ENCODE measurements around the gene MAGI2.

Gene MAGI2

DNA sequence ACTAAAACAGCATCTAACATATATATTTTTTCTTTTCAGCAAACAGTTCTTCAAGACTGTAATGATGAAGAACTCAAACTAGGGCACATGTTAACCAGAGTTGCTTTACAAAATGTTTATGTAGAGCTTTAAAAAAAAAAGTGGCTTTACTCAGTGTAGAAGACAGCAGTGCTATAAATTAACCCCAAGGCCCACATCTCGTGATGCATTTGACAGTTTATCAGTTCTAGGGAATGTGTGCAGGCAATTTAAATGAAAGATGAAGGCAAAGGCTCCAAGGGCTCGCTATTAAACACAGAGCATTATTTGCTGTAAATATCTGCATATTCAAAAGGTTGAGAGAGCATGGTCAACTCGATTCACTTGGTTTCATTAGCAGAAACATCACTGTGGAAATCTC lies 558.1 kb downstream of the MAGI2 start:
- no peak for DNase-seq (ENCODE audit: extremely low spot score, insufficient read length, low read depth)
- no peak for FAIRE-seq

DNA sequence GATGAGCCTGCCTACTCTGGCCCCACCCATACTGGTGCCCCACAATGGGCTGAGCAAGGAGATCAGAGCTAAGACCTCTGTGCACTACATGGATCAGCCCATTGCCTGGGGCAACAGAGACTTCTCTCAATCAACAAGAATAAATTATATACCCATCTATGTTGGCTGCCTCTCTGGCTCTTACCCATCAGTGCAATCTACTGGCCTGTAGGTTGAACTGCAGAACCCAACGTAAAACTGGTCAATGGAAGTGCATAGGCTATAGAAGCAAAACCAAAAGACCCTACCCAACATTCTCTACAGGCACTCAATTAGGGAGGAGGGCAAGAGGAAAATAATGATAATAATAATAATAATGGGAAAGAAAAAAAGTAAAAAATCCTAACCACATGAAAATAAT lies 574.3 kb downstream of the MAGI2 start:
- DNase-seq (ENCODE audit: extremely low spot score, insufficient read length, low read depth) (no peak), FAIRE-seq (no peak)

DNA sequence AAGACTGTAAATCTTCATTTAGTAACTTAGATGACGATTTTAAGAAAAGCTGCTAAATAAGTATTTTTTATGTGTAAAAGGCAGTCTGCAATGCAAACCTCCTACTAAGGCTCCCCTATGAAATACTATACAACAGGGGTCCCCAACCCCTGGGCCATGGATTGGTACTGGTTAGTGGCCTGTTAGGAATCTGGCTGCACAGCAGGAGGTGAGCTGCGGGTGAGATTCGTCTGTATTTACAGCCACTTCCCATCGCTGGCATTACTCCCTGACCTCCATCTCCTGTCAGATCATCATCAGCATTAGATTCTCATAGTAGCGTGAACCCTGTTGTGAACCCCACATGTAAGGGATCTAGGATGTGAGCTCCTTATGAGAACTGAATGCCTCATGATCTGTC lies 580.4 kb downstream of the MAGI2 start:
- FAIRE-seq (no peak), DNase-seq (ENCODE audit: extremely low spot score, insufficient read length, low read depth) (no peak)

DNA sequence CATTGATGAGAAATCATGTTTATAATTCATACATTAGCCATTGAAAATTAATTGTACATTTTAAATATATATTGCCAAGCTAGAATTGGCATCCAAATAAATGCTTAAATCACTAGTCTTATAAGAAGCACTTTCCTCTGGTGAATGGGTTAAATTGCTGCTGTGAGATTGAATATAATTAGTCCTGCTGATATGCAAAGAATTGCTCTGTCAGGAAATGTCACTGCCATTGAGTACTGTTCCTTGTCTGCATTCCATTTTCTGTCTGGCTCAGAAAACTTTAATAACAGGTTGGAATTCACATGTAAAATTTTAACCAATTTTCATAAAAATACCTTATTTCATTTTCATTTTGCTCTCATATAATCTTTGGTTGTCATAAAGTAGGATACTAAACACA lies 589.1 kb downstream of the MAGI2 start:
- DNase-seq (ENCODE audit: extremely low spot score, insufficient read length, low read depth), result no peak
- FAIRE-seq, result no peak

DNA sequence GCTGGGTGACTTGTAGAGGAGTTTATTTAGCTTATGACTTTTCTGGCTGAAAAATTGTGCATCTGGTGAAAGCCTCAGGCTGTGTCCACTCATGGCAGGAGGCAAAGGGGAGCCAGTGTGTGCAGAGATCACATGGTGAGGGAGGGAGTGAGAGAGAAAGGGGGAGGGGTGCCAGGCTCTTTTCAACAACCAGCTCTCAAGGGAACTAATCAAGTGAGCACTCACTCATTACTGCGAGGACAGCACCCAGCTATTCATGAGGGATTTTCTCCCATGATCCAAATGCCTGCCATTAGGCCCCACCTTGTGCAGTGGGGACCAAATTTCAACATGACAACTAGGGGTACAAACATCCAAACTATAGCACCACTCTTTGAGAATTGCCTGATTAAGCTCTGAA lies 590.2 kb downstream of the MAGI2 start:
- FAIRE-seq, result no peak
- DNase-seq (ENCODE audit: extremely low spot score, insufficient read length, low read depth), result no peak

DNA sequence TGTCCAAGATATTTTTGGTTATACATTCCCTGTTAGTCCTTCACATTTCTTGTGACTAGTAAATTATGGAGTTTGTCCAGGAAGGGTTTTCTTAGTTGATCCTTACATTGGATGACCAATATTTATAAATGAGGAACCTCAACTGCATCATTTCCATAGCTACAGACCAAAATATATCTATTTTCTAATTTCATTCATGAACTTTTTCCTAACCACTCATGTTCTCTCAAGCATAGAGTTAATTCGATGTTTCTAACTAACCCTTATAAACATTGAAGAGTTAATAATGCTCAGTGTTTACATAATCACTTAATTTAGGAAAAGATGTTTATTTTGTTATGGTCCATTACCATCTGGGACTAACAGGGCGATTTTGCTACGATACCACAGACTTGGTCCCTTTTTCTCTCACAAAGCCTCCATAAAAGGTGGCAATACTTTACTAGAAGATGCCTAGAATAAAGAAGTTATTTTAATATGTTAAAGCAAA lies 591.0 kb downstream of the MAGI2 start:
- no peak for FAIRE-seq
- no peak for DNase-seq (ENCODE audit: extremely low spot score, insufficient read length, low read depth)

DNA sequence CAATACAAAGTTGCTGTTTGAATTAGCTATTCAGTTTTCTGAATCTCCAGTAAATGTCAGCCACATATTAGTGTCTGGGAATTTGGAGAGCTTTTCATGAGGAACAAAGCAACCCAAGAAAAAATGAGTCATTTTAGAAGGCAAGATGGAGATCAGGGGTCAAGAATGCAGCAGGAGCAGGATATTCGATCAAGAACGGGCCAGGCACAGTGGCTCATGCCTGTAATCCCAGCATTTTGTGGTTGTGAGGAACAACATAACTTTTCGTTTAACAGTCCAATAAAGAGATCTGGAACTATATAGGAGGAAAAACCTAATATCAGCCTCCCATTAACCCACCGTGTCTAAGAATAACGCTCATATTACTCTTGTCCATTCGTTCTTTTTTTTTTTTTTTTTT lies 600.5 kb downstream of the MAGI2 start:
- FAIRE-seq, result no peak
- no peak for DNase-seq (ENCODE audit: extremely low spot score, insufficient read length, low read depth)

DNA sequence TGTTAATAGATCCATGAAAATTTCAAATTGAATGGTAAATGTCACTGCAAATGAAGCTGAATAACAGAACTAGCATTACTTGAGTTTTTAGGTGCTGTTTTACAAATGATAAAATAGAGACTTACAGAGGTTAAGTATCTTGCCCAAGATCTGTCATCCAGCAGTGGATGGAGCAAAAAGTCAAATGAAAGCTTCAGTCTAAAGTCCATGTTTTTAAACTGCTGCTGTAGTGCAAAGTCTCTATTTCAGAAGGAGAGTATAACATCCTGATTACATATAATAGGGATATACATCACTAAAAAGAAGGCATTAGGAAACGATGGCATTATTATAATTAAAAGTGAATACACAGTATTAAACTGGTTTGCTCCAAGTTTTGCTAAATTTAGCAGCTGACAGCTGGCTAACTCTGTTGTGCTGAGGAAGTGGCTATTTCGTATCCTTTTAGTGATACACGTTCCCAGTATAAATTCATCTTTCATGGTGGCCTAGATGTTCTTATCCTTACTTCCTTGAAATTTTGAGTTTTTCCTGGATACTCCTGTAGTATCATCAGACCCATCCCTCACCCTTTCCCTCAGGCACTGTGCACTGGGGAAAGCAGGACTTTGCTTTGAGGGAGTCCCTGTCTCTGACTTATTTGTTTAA lies 603.2 kb downstream of the MAGI2 start:
- DNase-seq (ENCODE audit: extremely low spot score, insufficient read length, low read depth) (no peak), FAIRE-seq (no peak)

DNA sequence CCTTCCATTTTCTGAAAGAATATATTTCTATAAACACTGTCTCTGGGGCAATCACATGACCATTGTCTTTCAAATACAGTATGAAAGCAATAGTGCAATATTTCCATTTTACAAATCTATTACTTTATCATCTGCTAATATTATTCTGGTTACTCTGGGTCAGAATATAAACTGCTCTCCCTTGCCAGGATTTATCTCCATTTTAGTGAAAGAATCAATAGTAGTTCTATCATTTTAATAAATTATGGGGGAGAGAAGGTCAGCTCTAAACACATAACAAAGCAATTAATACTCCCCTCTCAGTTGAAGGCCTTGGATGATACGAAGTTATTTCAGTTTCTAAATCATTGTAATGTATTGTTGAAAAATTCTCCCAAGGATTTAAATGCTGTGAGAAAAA lies 608.3 kb downstream of the MAGI2 start:
- no peak for DNase-seq (ENCODE audit: extremely low spot score, insufficient read length, low read depth)
- no peak for FAIRE-seq

DNA sequence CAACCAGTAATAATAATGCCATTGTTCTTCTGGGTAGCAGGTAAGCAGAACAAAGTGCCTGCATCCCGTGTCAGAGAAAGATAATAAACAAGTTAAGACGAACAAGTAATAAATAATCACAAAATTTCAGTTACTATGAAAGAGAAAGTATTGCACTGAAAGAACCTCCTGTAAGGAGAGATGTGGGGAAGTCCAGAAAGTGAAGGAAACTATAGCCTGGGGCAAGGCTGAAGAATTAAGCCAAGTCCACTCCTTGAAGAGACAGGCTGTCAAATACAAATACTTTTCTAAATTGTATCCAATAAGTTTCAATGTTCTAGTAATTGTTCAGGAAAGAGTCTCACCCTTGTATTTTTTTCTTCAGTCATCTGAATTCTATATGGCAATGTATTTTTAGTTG lies 611.4 kb downstream of the MAGI2 start:
- FAIRE-seq (no peak), DNase-seq (ENCODE audit: extremely low spot score, insufficient read length, low read depth) (no peak)

DNA sequence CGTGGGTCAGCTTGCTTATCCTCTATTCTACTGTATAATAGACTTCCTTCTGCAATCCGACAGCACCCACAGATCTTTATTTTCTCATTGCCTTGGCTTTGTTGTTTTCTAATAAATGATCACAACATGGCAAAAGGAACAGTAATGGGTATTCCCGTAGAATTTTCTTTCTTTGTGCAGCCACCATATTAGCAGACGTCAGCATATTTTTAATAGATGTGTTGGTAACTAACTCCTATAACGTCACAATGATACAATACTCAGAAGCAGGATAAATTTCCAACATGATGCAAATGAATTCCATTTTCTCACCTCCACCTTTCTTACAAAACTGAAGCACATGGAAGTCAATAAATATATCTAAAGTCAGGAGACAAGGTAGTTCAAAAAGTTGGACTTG lies 617.6 kb downstream of the MAGI2 start:
- DNase-seq (ENCODE audit: extremely low spot score, insufficient read length, low read depth) (no peak), FAIRE-seq (no peak)

DNA sequence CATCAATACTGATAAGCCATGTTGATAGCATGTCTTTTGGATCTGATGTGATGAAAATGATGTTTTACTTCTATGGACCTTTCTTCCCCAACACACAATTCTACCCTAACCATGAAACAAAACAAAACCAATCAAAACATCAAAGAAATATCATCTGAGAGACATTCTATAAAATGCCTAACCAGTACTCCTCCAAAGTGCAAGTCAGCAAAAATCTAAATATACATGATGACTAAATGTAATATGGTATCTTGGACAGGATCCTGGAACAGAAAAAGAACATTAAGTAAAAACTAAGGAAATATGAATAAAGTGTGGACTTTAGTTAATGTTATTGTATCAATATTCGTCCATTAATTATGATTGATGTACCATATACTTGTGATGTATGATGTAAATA lies 625.1 kb downstream of the MAGI2 start:
- DNase-seq (ENCODE audit: extremely low spot score, insufficient read length, low read depth) (no peak), FAIRE-seq (no peak)

DNA sequence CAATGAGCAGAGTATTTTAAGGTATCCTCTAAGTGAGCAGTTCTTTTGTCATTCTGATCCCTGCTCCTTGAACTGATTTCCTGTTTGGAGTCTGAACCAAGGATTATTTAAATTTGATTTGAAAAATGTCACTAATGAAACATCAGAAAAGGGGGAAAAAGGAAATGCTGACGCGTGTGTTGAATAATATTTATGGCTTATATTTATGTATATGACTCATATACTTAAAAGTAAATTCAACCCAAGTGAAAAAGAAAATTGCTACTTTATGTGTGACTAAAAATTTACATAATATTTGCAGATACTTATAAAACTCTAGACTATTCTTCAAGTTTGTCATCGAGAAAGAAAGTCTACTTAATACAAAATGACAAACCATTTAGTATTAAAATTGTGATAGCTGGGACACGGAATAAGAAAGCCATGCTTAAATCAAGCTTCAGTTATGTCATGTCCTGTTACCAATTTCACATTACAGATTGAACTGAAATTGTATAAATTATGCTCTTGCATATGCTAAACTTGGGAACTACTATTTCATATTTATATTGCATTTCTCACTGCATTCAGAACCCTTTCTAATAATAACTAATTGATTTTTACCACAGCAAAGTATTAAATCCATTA lies 649.9 kb downstream of the MAGI2 start:
- no peak for DNase-seq (ENCODE audit: extremely low spot score, insufficient read length, low read depth)
- FAIRE-seq, result no peak

DNA sequence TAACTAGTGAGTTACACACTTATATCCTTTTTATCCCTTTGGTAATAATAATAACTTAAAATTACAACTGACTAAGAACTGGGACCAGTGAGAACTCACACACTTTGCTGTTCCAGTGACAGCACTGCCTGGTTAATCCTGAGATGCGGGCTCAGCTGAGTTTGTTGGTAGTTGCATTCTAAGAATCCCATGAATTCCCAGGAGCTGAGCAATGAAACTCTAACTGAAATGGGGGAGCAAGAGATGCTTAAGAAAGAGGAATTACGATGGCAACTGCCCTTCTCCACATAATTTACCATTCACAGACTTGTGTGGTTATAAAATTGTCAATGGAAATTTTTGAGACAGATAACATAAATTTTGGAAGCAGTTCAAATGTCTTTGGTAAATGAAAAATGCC lies 659.4 kb downstream of the MAGI2 start:
- FAIRE-seq (no peak), DNase-seq (ENCODE audit: extremely low spot score, insufficient read length, low read depth) (no peak)

DNA sequence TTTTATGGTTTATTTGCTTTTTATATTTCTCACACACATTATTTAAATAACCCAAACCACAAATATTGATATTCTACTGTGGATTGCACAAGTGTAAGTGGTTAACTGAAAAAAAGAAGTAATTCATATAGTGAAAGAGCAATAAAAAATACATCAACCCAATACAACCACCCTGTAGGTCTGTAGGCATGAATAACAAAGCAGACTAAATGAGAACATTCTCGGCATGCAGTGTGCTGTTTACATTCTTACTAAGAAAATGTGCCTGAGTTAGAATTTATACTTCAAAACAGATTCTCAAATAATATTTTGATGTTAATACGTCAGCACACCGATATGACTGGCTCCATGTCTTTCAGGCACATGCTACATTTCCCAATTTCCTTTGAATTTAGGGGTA lies 660.8 kb downstream of the MAGI2 start:
- DNase-seq (ENCODE audit: extremely low spot score, insufficient read length, low read depth) (no peak), FAIRE-seq (no peak)

DNA sequence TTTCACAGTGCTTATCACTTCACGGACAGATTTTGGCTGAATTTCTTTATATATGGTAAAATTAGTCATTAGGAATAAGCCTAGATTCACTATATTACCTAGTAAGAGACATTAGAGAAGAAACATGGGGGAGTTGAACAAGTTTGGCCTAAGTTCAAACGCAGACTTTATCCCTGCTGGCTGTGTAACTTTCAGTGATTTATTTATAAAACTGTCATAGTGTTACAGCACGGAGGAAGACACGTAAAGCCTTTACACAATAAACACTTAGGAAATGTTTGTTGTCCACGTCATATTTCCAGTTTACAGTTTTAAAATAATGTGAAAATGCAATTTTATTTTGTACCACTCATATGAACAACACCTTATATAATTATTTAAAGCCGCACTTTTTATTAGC lies 661.5 kb downstream of the MAGI2 start:
- FAIRE-seq, result no peak
- no peak for DNase-seq (ENCODE audit: extremely low spot score, insufficient read length, low read depth)

DNA sequence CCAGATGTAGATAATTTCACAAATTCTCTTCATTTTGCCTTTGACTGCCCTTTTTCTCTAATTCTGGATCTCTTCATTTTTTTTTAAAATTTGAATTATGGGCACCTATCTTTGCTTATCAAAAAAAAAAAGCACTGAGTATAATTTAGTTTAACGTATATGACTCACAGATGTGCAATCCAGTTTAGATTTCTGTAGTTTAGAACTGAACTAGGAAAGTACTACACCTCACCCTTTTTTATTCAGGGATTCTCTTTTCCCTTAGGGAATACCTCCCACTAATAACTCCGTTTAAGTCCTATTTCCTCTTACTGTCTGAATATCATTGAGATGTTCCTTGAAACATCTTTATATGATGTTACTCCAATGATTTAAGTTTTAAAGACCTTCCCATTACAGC lies 665.0 kb downstream of the MAGI2 start:
- FAIRE-seq (no peak), DNase-seq (ENCODE audit: extremely low spot score, insufficient read length, low read depth) (no peak)

DNA sequence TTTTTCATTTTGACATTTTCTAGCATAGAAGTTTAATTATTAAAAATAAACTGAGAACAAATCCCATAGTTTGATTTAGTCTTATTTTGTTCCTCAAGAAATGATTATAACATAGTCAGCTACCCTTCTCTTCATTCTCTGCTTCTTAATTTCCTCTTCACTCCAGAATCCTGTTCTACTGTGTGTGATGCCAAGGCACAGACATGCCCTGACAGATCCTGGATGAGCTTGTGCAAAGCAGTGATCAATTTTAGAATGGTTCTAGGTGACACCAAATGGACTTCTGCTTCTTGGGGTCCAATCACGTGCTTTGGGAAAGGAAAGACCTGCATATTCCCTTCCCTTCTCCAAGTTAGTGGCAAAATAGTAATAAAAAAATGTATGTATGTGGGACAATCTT lies 665.6 kb downstream of the MAGI2 start:
- no peak for FAIRE-seq
- no peak for DNase-seq (ENCODE audit: extremely low spot score, insufficient read length, low read depth)

DNA sequence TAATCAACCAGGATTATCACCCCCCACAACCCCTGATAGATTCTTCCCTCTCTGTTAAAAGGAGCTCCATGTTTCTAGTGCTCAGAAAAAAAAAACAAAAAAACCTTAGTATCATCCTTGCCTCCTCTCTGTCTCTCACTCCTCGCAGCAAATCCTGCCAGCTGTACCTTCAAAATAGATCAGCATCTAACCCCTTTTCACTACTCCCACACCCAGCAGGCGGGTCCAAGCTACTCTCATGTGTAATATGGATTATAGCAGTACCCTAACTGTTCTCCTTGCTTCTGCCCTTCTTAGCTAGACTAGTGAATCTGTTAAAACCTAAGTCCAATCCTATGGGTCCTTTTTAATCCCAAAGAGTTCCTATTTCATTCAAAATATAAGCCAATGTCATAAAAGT lies 667.4 kb downstream of the MAGI2 start:
- FAIRE-seq (no peak), DNase-seq (ENCODE audit: extremely low spot score, insufficient read length, low read depth) (no peak)

DNA sequence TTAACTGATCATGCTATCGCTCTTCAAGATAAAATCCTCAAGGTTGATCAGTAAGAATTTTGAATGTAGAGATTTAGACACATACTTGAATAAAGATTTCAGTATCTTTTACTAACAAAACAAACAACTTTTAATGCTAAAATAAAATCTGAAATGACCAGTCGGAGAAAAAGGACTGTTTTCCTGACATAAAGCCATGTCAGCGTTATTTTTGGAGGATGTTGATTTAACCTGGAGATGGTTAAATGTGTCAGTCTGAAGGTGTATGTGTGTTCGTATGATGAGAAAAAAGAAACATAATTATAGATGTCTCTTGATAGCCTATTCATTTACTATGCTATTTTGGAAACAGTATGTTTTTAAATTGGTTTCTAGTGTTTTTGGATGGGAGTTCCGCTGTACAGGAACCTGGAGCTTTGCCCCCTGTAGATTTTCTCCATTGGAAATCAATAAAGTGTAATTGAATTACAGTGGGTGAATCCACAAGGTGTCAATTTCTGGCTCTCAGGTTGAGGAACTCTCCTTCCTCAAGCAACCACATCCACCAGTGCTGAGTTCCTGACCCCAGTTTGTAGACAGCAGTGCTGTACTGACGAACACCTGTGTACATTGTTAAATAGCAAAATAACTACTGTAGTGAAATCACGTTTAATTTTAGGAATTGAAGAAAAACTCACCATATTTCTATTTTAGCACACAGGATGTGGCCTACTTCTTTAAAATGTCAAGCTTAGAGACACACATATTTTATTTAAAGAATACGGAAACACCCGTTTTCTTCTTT lies 670.1 kb downstream of the MAGI2 start:
- DNase-seq (ENCODE audit: extremely low spot score, insufficient read length, low read depth) (no peak), FAIRE-seq (no peak)

DNA sequence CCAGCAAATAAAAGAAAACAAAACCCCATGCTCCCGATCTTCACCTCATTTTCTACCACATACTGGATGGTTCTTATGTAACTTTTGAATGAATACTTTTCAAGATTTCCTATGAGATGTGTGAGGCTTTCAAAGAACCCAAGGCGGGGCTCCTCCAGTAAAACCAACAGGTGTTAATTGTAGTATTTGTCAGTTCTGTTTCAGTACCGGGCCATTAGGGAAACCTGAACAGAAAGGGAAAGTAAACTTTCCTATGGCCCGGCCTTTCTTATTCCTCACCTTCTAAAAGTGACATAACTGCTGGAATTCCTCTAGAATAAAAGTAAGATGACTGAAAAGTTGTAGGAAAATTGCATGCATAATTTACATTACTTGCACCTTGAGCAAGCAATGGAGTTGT lies 672.9 kb downstream of the MAGI2 start:
- DNase-seq (ENCODE audit: extremely low spot score, insufficient read length, low read depth), result no peak
- no peak for FAIRE-seq

All from GM18507 (cell line).